B cell (primary cell): ENCODE data around the gene CDK8. TPM values are rescaled to one million over a fixed set of nuclear protein-coding genes. Genes with fewer than 3 reads are reported as not detected.

ENCODE experiments used
- ATAC-seq: fragments of 200-7000 bp; cut with Tn5 transposase; one replicate; pipeline ENCODE4 v1.10.0; 2021; ENCODE audit warnings: low read depth, mild to moderate bottlenecking, moderate number of reproducible peaks, moderate library complexity
- CTCF ChIA-PET: fragments of 350-600 bp; sonication (Branson Sonifier 250); formaldehyde crosslinking; loops from one replicate; lab custom pipeline; 2021; ENCODE audit warnings: antibody characterized with exemption, inconsistent platforms; lab: Charles Lee
- POLR2A ChIA-PET: fragments of 350-600 bp; sonication (Branson Sonifier 250); formaldehyde crosslinking; loops from one replicate; lab custom pipeline; 2021; ENCODE audit warnings: antibody characterized with exemption; lab: Charles Lee
- DNase-seq: peaks from one replicate; pipeline ENCODE4 v3.0.0; 2013
- H2AFZ ChIP-seq: 2 replicates; pipeline ENCODE4 v1.6.1; 2012; ENCODE audit warnings: mild to moderate bottlenecking, low read depth, low read length; ENCODE audit not compliant: insufficient read depth, poor library complexity, severe bottlenecking
- H3K27ac ChIP-seq, 2 donors: 1 replicate in 1 of 2; 2 replicates in 1 of 2; pipeline ENCODE4 v1.5.1; 2012 to 2013; ENCODE audit warnings: low read length in 2 of 2, mild to moderate bottlenecking in 2 of 2, moderate library complexity in 1 of 2
- H3K27me3 ChIP-seq, 4 experiments: fragments of 200-600 bp in 1 of 4; sonication (generic) in 1 of 4; replicated peaks in 1 of 4; 1 replicate in 2 of 4; 2 replicates in 2 of 4; pipeline versions ENCODE4 v1.6.1 to v1.7.0; 2013 to 2016; ENCODE audit warnings: low read length in 3 of 4, mild to moderate bottlenecking in 2 of 4, mixed read lengths in 1 of 4, moderate library complexity in 1 of 4; ENCODE audit not compliant: insufficient read depth in 4 of 4, control insufficient read depth in 3 of 4; ENCODE audit errors: control extremely low read depth in 1 of 4
- H3K36me3 ChIP-seq, 2 experiments: replicated peaks in 1 of 2; 1 replicate in 1 of 2; 2 replicates in 1 of 2; pipeline versions ENCODE4 v1.6.1 to v1.7.1; 2013; ENCODE audit warnings: low read length in 1 of 2; ENCODE audit not compliant: insufficient read depth in 2 of 2, control insufficient read depth in 1 of 2; ENCODE audit errors: control extremely low read depth in 1 of 2, extremely low read depth in 1 of 2
- H3K4me1 ChIP-seq, 2 donors: fragments of 200-600 bp in 1 of 2; sonication (generic) in 1 of 2; 1 replicate in 1 of 2; 2 replicates in 1 of 2; pipeline versions ENCODE4 v1.5.1 to v1.6.1; 2013 to 2017; ENCODE audit warnings: low read length in 2 of 2; ENCODE audit not compliant: control insufficient read depth in 2 of 2, insufficient read depth in 2 of 2
- H3K4me2 ChIP-seq: replicated peaks from 2 replicates; pipeline ENCODE3; 2012; ENCODE audit warnings: mild to moderate bottlenecking, low read depth, low read length; ENCODE audit not compliant: poor library complexity, severe bottlenecking
- H3K4me3 ChIP-seq, 5 experiments: fragments of 200-600 bp in 1 of 5; sonication (generic) in 1 of 5; 1 replicate in 3 of 5; 2 replicates in 2 of 5; pipeline versions ENCODE4 v1.5.1 to v1.7.0; 2011 to 2016; ENCODE audit warnings: low read length in 4 of 5, mild to moderate bottlenecking in 4 of 5, low read depth in 2 of 5, control low read depth in 1 of 5, moderate library complexity in 1 of 5; ENCODE audit not compliant: insufficient read depth in 1 of 5; ENCODE audit errors: control extremely low read depth in 1 of 5, extremely low read depth in 1 of 5
- H3K79me2 ChIP-seq: fragments of 200-600 bp; sonication (generic); one replicate; pipeline ENCODE4 v1.6.0; 2016; ENCODE audit warnings: low read length; ENCODE audit not compliant: control insufficient read depth, insufficient read depth
- H3K9ac ChIP-seq: fragments of 200-600 bp; sonication (generic); 2 replicates; pipeline ENCODE4 v1.6.1; 2017; ENCODE audit warnings: mild to moderate bottlenecking, low read length, moderate library complexity
- H3K9me3 ChIP-seq, 3 donors: one replicate each; pipeline versions ENCODE4 v1.6.1 to v1.7.1; 2013; ENCODE audit warnings: low read length in 2 of 3; ENCODE audit not compliant: control insufficient read depth in 2 of 3, insufficient read depth in 1 of 3; ENCODE audit errors: control extremely low read depth in 1 of 3
- H4K20me1 ChIP-seq: 2 replicates; pipeline ENCODE4 v1.6.0; 2012; ENCODE audit warnings: mild to moderate bottlenecking, low read length; ENCODE audit not compliant: insufficient read depth, control insufficient read depth, poor library complexity, severe bottlenecking
- H3K27ac Mint-ChIP-seq: one replicate; pipeline ENCODE4 v1.8.0; 2021; ENCODE audit warnings: mixed read lengths
- H3K27me3 Mint-ChIP-seq: one replicate; pipeline ENCODE4 v1.8.0; 2021; ENCODE audit warnings: mixed read lengths
- H3K4me1 Mint-ChIP-seq: one replicate; pipeline ENCODE4 v1.8.0; 2021; ENCODE audit warnings: mixed read lengths
- H3K4me3 Mint-ChIP-seq: one replicate; pipeline ENCODE4 v1.8.0; 2021; ENCODE audit warnings: mixed read lengths
- H3K9me3 Mint-ChIP-seq: one replicate; pipeline ENCODE4 v1.8.0; 2022; ENCODE audit warnings: mixed read lengths; ENCODE audit not compliant: insufficient read depth
- CTCF ChIP-seq: fragments of 200-600 bp; IDR thresholded peaks from one replicate; pipeline ENCODE4 v1.8.0; 2022; ENCODE audit warnings: antibody characterized with exemption, mild to moderate bottlenecking
- EZH2 ChIP-seq: IDR thresholded peaks from 2 replicates; pipeline ENCODE4 v1.6.1; 2012; ENCODE audit warnings: borderline replicate concordance, low read depth, mild to moderate bottlenecking, moderate library complexity, low read length; ENCODE audit not compliant: insufficient read depth, poor library complexity, severe bottlenecking
- WGBS: methylation state at CpG from one replicate; pipeline ENCODE4 v1.1.5; 2013; ENCODE audit warnings: missing lambda C conversion rate; ENCODE audit not compliant: insufficient coverage; 5-methylcytosine and 5-hydroxymethylcytosine counted together
- intact Hi-C: fragments of 100-400 bp; cut with micrococcal nuclease; formaldehyde crosslinking; loops from one replicate; pipeline ENCODE4 v1.10.0; 2022
- polyA plus RNA-seq: library from polyadenylated mRNA; depleted of rRNA; stranded (reverse); fragments of >200 nt; gene quantifications from 2 replicates; pipeline ENCODE4 v1.2.3, GENCODE V29; 2012
- total RNA-seq, 2 donors: library from RNA; stranded (reverse); fragments of 120-200 nt in 1 of 2; gene quantifications; 1 replicate in 1 of 2; 2 replicates in 1 of 2; pipeline versions ENCODE4 v1.2.3 to v1.2.4, GENCODE V29; 2013 to 2022

The CDK8 gene
- total and polyA plus RNA-seq, 2 donors (not counting 1 experiment from before 2014, with no cell fraction given) = 10.8 to 13.5 TPM

- Mint-ChIP-seq H3K27me3 (no peaks in the 10 kb centered on the region), H3K9me3 (no peaks in the 10 kb centered on the region), H3K4me3 (no peak overlapping the region), H3K27ac (no peak overlapping the region), H3K4me1 (peaks cover 48% of the 10 kb centered on the region)
- Histone ChIP-seq H3K79me2 (peaks cover 9% of the 10 kb centered on the region), H3K4me3 (no peak overlapping the region), H3K27ac (no peak overlapping the region), H3K9ac (no peak overlapping the region), H3K9me3 (no peaks in the 10 kb centered on the region), H2AFZ (no peak overlapping the region), H3K4me1 (no peaks in the 10 kb centered on the region), H3K36me3 (no peaks in the 10 kb centered on the region), H3K27me3 (no peaks in the 10 kb centered on the region), H4K20me1 (peaks cover 4% of the 10 kb centered on the region), H3K4me2 (no peak overlapping the region)
- ChIA-PET CTCF (no interaction called here), POLR2A (no interaction called here)
- intact Hi-C loops = no loop called here
- no CpG with 5 or more reads among the region's 2 CpGs for WGBS
- TF ChIP-seq EZH2 (no peak), CTCF (no peak)
- no peak for ATAC-seq
- DNase-seq = no peak
Observed at GRCh38 chr13:26323127-26323526, 69.2 kb downstream of the CDK8 start.

GRCh38 chr13:26323764-26324163 is 69.8 kb downstream of the CDK8 start:
- H3K27me3 Mint-ChIP-seq = no peaks in the 10 kb centered on the region
- no peak overlapping the region for H3K27ac Mint-ChIP-seq
- Histone ChIP-seq H3K36me3 (no peaks in the 10 kb centered on the region), H4K20me1 (peaks cover 4% of the 10 kb centered on the region), H3K9me3 (no peaks in the 10 kb centered on the region), H3K4me1 (no peaks in the 10 kb centered on the region), H3K27me3 (no peaks in the 10 kb centered on the region), H3K4me3 (no peak overlapping the region), H3K79me2 (peaks cover 7% of the 10 kb centered on the region), H3K4me2 (no peak overlapping the region), H3K27ac (no peak overlapping the region), H2AFZ (no peak overlapping the region), H3K9ac (no peak overlapping the region)
- no peak for ATAC-seq
- CTCF ChIA-PET = no interaction called here
- POLR2A ChIA-PET = no interaction called here
- H3K9me3 Mint-ChIP-seq = no peaks in the 10 kb centered on the region
- no peak for DNase-seq
- TF ChIP-seq EZH2 = no peak
- no peak for TF ChIP-seq CTCF
- H3K4me3 Mint-ChIP-seq = no peak overlapping the region
- WGBS = no CpG with 5 or more reads among the region's 1 CpG
- intact Hi-C loops = no loop called here
- peaks cover 48% of the 10 kb centered on the region for H3K4me1 Mint-ChIP-seq
